B cell (primary cell): ENCODE data around the gene RNF220. TPM values are rescaled to one million over a fixed set of nuclear protein-coding genes. Genes with fewer than 3 reads are reported as not detected.

Source experiments
- ATAC-seq: fragments of 200-7000 bp; cut with Tn5 transposase; one replicate; pipeline ENCODE4 v1.10.0; 2021; ENCODE audit warnings: low read depth, mild to moderate bottlenecking, moderate number of reproducible peaks, moderate library complexity
- CTCF ChIA-PET: fragments of 350-600 bp; sonication (Branson Sonifier 250); formaldehyde crosslinking; loops from one replicate; lab custom pipeline; 2021; ENCODE audit warnings: antibody characterized with exemption, inconsistent platforms; lab: Charles Lee
- POLR2A ChIA-PET: fragments of 350-600 bp; sonication (Branson Sonifier 250); formaldehyde crosslinking; loops from one replicate; lab custom pipeline; 2021; ENCODE audit warnings: antibody characterized with exemption; lab: Charles Lee
- DNase-seq: peaks from one replicate; pipeline ENCODE4 v3.0.0; 2013
- H2AFZ ChIP-seq: 2 replicates; pipeline ENCODE4 v1.6.1; 2012; ENCODE audit warnings: mild to moderate bottlenecking, low read depth, low read length; ENCODE audit not compliant: insufficient read depth, poor library complexity, severe bottlenecking
- H3K27ac ChIP-seq, 2 donors: 1 replicate in 1 of 2; 2 replicates in 1 of 2; pipeline ENCODE4 v1.5.1; 2012 to 2013; ENCODE audit warnings: low read length in 2 of 2, mild to moderate bottlenecking in 2 of 2, moderate library complexity in 1 of 2
- H3K27me3 ChIP-seq, 4 experiments: fragments of 200-600 bp in 1 of 4; sonication (generic) in 1 of 4; replicated peaks in 1 of 4; 1 replicate in 2 of 4; 2 replicates in 2 of 4; pipeline versions ENCODE4 v1.6.1 to v1.7.0; 2013 to 2016; ENCODE audit warnings: low read length in 3 of 4, mild to moderate bottlenecking in 2 of 4, mixed read lengths in 1 of 4, moderate library complexity in 1 of 4; ENCODE audit not compliant: insufficient read depth in 4 of 4, control insufficient read depth in 3 of 4; ENCODE audit errors: control extremely low read depth in 1 of 4
- H3K36me3 ChIP-seq, 2 experiments: replicated peaks in 1 of 2; 1 replicate in 1 of 2; 2 replicates in 1 of 2; pipeline versions ENCODE4 v1.6.1 to v1.7.1; 2013; ENCODE audit warnings: low read length in 1 of 2; ENCODE audit not compliant: insufficient read depth in 2 of 2, control insufficient read depth in 1 of 2; ENCODE audit errors: control extremely low read depth in 1 of 2, extremely low read depth in 1 of 2
- H3K4me1 ChIP-seq, 2 donors: fragments of 200-600 bp in 1 of 2; sonication (generic) in 1 of 2; 1 replicate in 1 of 2; 2 replicates in 1 of 2; pipeline versions ENCODE4 v1.5.1 to v1.6.1; 2013 to 2017; ENCODE audit warnings: low read length in 2 of 2; ENCODE audit not compliant: control insufficient read depth in 2 of 2, insufficient read depth in 2 of 2
- H3K4me2 ChIP-seq: replicated peaks from 2 replicates; pipeline ENCODE3; 2012; ENCODE audit warnings: mild to moderate bottlenecking, low read depth, low read length; ENCODE audit not compliant: poor library complexity, severe bottlenecking
- H3K4me3 ChIP-seq, 5 experiments: fragments of 200-600 bp in 1 of 5; sonication (generic) in 1 of 5; 1 replicate in 3 of 5; 2 replicates in 2 of 5; pipeline versions ENCODE4 v1.5.1 to v1.7.0; 2011 to 2016; ENCODE audit warnings: low read length in 4 of 5, mild to moderate bottlenecking in 4 of 5, low read depth in 2 of 5, control low read depth in 1 of 5, moderate library complexity in 1 of 5; ENCODE audit not compliant: insufficient read depth in 1 of 5; ENCODE audit errors: control extremely low read depth in 1 of 5, extremely low read depth in 1 of 5
- H3K79me2 ChIP-seq: fragments of 200-600 bp; sonication (generic); one replicate; pipeline ENCODE4 v1.6.0; 2016; ENCODE audit warnings: low read length; ENCODE audit not compliant: control insufficient read depth, insufficient read depth
- H3K9ac ChIP-seq: fragments of 200-600 bp; sonication (generic); 2 replicates; pipeline ENCODE4 v1.6.1; 2017; ENCODE audit warnings: mild to moderate bottlenecking, low read length, moderate library complexity
- H3K9me3 ChIP-seq, 3 donors: one replicate each; pipeline versions ENCODE4 v1.6.1 to v1.7.1; 2013; ENCODE audit warnings: low read length in 2 of 3; ENCODE audit not compliant: control insufficient read depth in 2 of 3, insufficient read depth in 1 of 3; ENCODE audit errors: control extremely low read depth in 1 of 3
- H4K20me1 ChIP-seq: 2 replicates; pipeline ENCODE4 v1.6.0; 2012; ENCODE audit warnings: mild to moderate bottlenecking, low read length; ENCODE audit not compliant: insufficient read depth, control insufficient read depth, poor library complexity, severe bottlenecking
- H3K27ac Mint-ChIP-seq: one replicate; pipeline ENCODE4 v1.8.0; 2021; ENCODE audit warnings: mixed read lengths
- H3K27me3 Mint-ChIP-seq: one replicate; pipeline ENCODE4 v1.8.0; 2021; ENCODE audit warnings: mixed read lengths
- H3K4me1 Mint-ChIP-seq: one replicate; pipeline ENCODE4 v1.8.0; 2021; ENCODE audit warnings: mixed read lengths
- H3K4me3 Mint-ChIP-seq: one replicate; pipeline ENCODE4 v1.8.0; 2021; ENCODE audit warnings: mixed read lengths
- H3K9me3 Mint-ChIP-seq: one replicate; pipeline ENCODE4 v1.8.0; 2022; ENCODE audit warnings: mixed read lengths; ENCODE audit not compliant: insufficient read depth
- CTCF ChIP-seq: fragments of 200-600 bp; IDR thresholded peaks from one replicate; pipeline ENCODE4 v1.8.0; 2022; ENCODE audit warnings: antibody characterized with exemption, mild to moderate bottlenecking
- EZH2 ChIP-seq: IDR thresholded peaks from 2 replicates; pipeline ENCODE4 v1.6.1; 2012; ENCODE audit warnings: borderline replicate concordance, low read depth, mild to moderate bottlenecking, moderate library complexity, low read length; ENCODE audit not compliant: insufficient read depth, poor library complexity, severe bottlenecking
- WGBS: methylation state at CpG from one replicate; pipeline ENCODE4 v1.1.5; 2013; ENCODE audit warnings: missing lambda C conversion rate; ENCODE audit not compliant: insufficient coverage; 5-methylcytosine and 5-hydroxymethylcytosine counted together
- intact Hi-C: fragments of 100-400 bp; cut with micrococcal nuclease; formaldehyde crosslinking; loops from one replicate; pipeline ENCODE4 v1.10.0; 2022
- polyA plus RNA-seq: library from polyadenylated mRNA; depleted of rRNA; stranded (reverse); fragments of >200 nt; gene quantifications from 2 replicates; pipeline ENCODE4 v1.2.3, GENCODE V29; 2012
- total RNA-seq, 2 donors: library from RNA; stranded (reverse); fragments of 120-200 nt in 1 of 2; gene quantifications; 1 replicate in 1 of 2; 2 replicates in 1 of 2; pipeline versions ENCODE4 v1.2.3 to v1.2.4, GENCODE V29; 2013 to 2022

Gene RNF220
- total and polyA plus RNA-seq, 2 donors (not counting 1 experiment from before 2014, with no cell fraction given): 115 to 141 TPM

GRCh38 chr1:44663417-44663816 is 258.4 kb downstream of the RNF220 start:
- POLR2A ChIA-PET: no interaction called here

More at GRCh38 chr1:44663417-44663816, 258.4 kb downstream of the RNF220 start:
- Histone ChIP-seq H3K79me2 (peaks cover 4% of the 10 kb centered on the region), H3K4me2 (no peak overlapping the region), H3K9ac (no peak overlapping the region), H3K36me3 (no peaks in the 10 kb centered on the region), H3K9me3 (no peaks in the 10 kb centered on the region), H3K27ac (no peak overlapping the region), H3K4me1 (peaks cover 9 to 10% of the 10 kb centered on the region in 2 donors), H3K4me3 (no peak overlapping the region), H2AFZ (no peak overlapping the region), H3K27me3 (no peaks in the 10 kb centered on the region), H4K20me1 (no peaks in the 10 kb centered on the region)
- no peak for ATAC-seq
- intact Hi-C loops: no loop called here
- 96% methylated on average over 5 of the region's 5 CpGs for WGBS
- H3K9me3 Mint-ChIP-seq: no peaks in the 10 kb centered on the region
- no peak overlapping the region for H3K4me3 Mint-ChIP-seq
- CTCF ChIA-PET: interaction anchor here (3.1 kb wide), 1 partner anchor 11 kb away, joined by 16 read pairs; no protein-coding TSS in a partner anchor
- peaks cover 14% of the 10 kb centered on the region for H3K4me1 Mint-ChIP-seq
- TF ChIP-seq EZH2 (no peak), CTCF (no peak)
- H3K27me3 Mint-ChIP-seq: no peaks in the 10 kb centered on the region
- peak overlapping the region; percentile 46 for H3K27ac Mint-ChIP-seq
- DNase-seq: no peak
